Fibroblast of skin of scalp (primary cell): ENCODE data around the gene FOXD2.
"Not testable (repeated sequence)": the region's sequence is repeated elsewhere in the genome, so short reads cannot be mapped to it uniquely, and the experiment has no call there.

Experiments used
- DNase-seq: peaks from one replicate; pipeline ENCODE4 v3.0.0-alpha.2; 2013

Gene FOXD2

GRCh38 chr1:47440599-47441081 lies 2.8 kb downstream of the FOXD2 start:
- DNase-seq = no peak

- DNase-seq = no peak
Observed at GRCh38 chr1:47441450-47442106, 3.7 kb downstream of the FOXD2 start.

GRCh38 chr1:47442202-47442601 lies 4.4 kb downstream of the FOXD2 start:
- DNase-seq = no peak

GRCh38 chr1:47442842-47443529 lies 5.1 kb downstream of the FOXD2 start:
- no peak for DNase-seq

GRCh38 chr1:47443530-47444296 lies 5.9 kb downstream of the FOXD2 start:
- DNase-seq = no peak

GRCh38 chr1:47444297-47444561 lies 6.4 kb downstream of the FOXD2 start:
- no peak for DNase-seq

GRCh38 chr1:47444562-47445465 lies 7.0 kb downstream of the FOXD2 start:
- DNase-seq = peak; percentile 12

GRCh38 chr1:47445823-47446550 lies 8.1 kb downstream of the FOXD2 start:
- no peak for DNase-seq

- DNase-seq = no peak
Observed at GRCh38 chr1:47448462-47449222, 10.8 kb downstream of the FOXD2 start.

- DNase-seq = no peak
Observed at GRCh38 chr1:47449822-47450552, 12.1 kb downstream of the FOXD2 start.

- DNase-seq = no peak
Observed at GRCh38 chr1:47450606-47451005, 12.8 kb downstream of the FOXD2 start.

GRCh38 chr1:47452426-47452825 lies 14.6 kb downstream of the FOXD2 start:
- no peak for DNase-seq

GRCh38 chr1:47453910-47454309 lies 16.1 kb downstream of the FOXD2 start:
- not testable (repeated sequence) for DNase-seq

- DNase-seq = no peak
Observed at GRCh38 chr1:47456250-47456649, 18.4 kb downstream of the FOXD2 start.

GRCh38 chr1:47457547-47457946 lies 19.7 kb downstream of the FOXD2 start:
- not testable (repeated sequence) for DNase-seq

- no peak for DNase-seq
Observed at GRCh38 chr1:47459253-47459788, 21.5 kb downstream of the FOXD2 start.

- no peak for DNase-seq
Observed at GRCh38 chr1:47460040-47460439, 22.2 kb downstream of the FOXD2 start.

GRCh38 chr1:47460456-47460855 lies 22.6 kb downstream of the FOXD2 start:
- no peak for DNase-seq

GRCh38 chr1:47465605-47466004 lies 27.8 kb downstream of the FOXD2 start:
- no peak for DNase-seq
